ENCODE data around the gene PINK1. TPM values are rescaled to one million over a fixed set of nuclear protein-coding genes. Genes with fewer than 3 reads are reported as not detected.

Gene PINK1
- total and polyA plus RNA-seq, 2 of the 13 experiments (the other 11 are each of a cell fraction or from before 2014, with no cell fraction given) = 15.3 to 16.1 TPM

- WGBS (ENCODE audit: low lambda C conversion rate) = 76% methylated on average over 7 of the region's 12 CpGs
- ATAC-seq (no peak), FAIRE-seq (no peak), DNase-seq (ENCODE audit: low spot score) (no peak)
- Histone ChIP-seq H3K27me3 (ENCODE audit: control insufficient read depth in 1 of 2, insufficient read depth in 2 of 2, low read length in 2 of 2) (no peaks in the 10 kb centered on the region; a peak in 1 of 5 replicates), H3K4me1 (ENCODE audit: insufficient read depth, low read length) (peaks cover 11% of the 10 kb centered on the region), H3K27ac (ENCODE audit: extremely low read length, insufficient read depth, low read length) (no peak overlapping the region), H2AFZ (ENCODE audit: low read length) (no peak overlapping the region), H3K9ac (ENCODE audit: insufficient read depth, low read depth, low read length) (no peak overlapping the region), H3K4me2 (ENCODE audit: low read depth, low read length) (0 out of 2 replicates have a peak overlapping the region, but pooled peaks have one; percentile 7), H3K4me3 (replicated peaks in 1 of 3; ENCODE audit: insufficient read depth in 1 of 3, low read depth in 2 of 3, low read length in 3 of 3) (no peak overlapping the region), H3K9me3 (ENCODE audit: low read length) (no peaks in the 10 kb centered on the region), H3K36me3 (replicated peaks in 1 of 2; ENCODE audit: control insufficient read depth in 1 of 2, insufficient read depth in 2 of 2, low read length in 2 of 2) (no peaks in the 10 kb centered on the region), H4K20me1 (ENCODE audit: insufficient read depth, low read length) (no peaks in the 10 kb centered on the region), H3K79me2 (ENCODE audit: insufficient read depth, low read length) (peaks cover 5% of the 10 kb centered on the region)
- TF ChIP-seq IRX3 (CRISPR knock-in tag; IDR thresholded peaks at IDR 0.05; ENCODE audit: borderline replicate concordance, low read depth) (no peak), ZNF720 (CRISPR knock-in tag; IDR thresholded peaks at IDR 0.05) (no peak), WIZ (CRISPR knock-in tag; IDR thresholded peaks at IDR 0.05) (no peak), ZNF292 (CRISPR knock-in tag; IDR thresholded peaks at IDR 0.05; ENCODE audit: borderline replicate concordance, low read depth) (no peak), NR2C2 (CRISPR knock-in tag; IDR thresholded peaks at IDR 0.05; ENCODE audit: borderline replicate concordance) (no peak), ZNF891 (CRISPR knock-in tag; IDR thresholded peaks at IDR 0.05) (no peak), NCOA5 (CRISPR knock-in tag; IDR thresholded peaks at IDR 0.05) (no peak), ZMYM4 (CRISPR knock-in tag; IDR thresholded peaks at IDR 0.05) (no peak), HIVEP1 (CRISPR knock-in tag; IDR thresholded peaks at IDR 0.05) (no peak), DNMT1 (CRISPR knock-in tag; IDR thresholded peaks at IDR 0.05) (no peak), SRSF4 (IDR thresholded peaks at IDR 0.05; ENCODE audit: low read depth, low read length, poor library complexity, severe bottlenecking) (no peak), MXD3 (CRISPR knock-in tag; IDR thresholded peaks at IDR 0.05) (no peak), YEATS4 (CRISPR knock-in tag; IDR thresholded peaks at IDR 0.05; ENCODE audit: borderline replicate concordance) (no peak), ZBTB49 (CRISPR knock-in tag; IDR thresholded peaks at IDR 0.05; ENCODE audit: borderline replicate concordance) (no peak), GTF3A (CRISPR knock-in tag; conservative IDR thresholded peaks at IDR 0.05) (no peak), ATF6 (CRISPR knock-in tag; conservative IDR thresholded peaks at IDR 0.05) (no peak), THAP7 (CRISPR knock-in tag; IDR thresholded peaks at IDR 0.05) (no peak)
- in situ Hi-C loops (cut with HindIII; ENCODE audit: extremely low pct_ligation_motif_present, low pct_unique_long_range_greater_than_20kb) = no loop called here
- no TSS peak for BruUV-seq (replicated peaks)
- ChIA-PET CTCF (ENCODE audit: low intra/inter-chr PET ratio, low total read pairs) (no interaction called here), POLR2A (interaction anchor here (1.4 kb wide), 1 partner anchor 23 kb away, joined by 3 read pairs; no protein-coding TSS in a partner anchor)
- intact Hi-C loops (cut with micrococcal nuclease; ENCODE audit: unreplicated experiment) = no loop called here
These were observed 32.5 kb downstream of the PINK1 start for GRCh38 chr1:20665726-20666125.

All from HepG2 (cell line).